ENCODE results near the gene ARHGAP45. TPM values are rescaled to one million over a fixed set of nuclear protein-coding genes. Genes with fewer than 3 reads are reported as not detected.

Gene ARHGAP45
- total RNA-seq, 1 experiment from 2014 or later = 45.3 TPM

- TF ChIP-seq EZH2 (IDR thresholded peaks at IDR 0.05; ENCODE audit: low read length, unreplicated experiment) = no peak
- no peak for TF ChIP-seq EZH2phosphoT487 (IDR thresholded peaks at IDR 0.05; ENCODE audit: borderline replicate concordance, low read length)
- TF ChIP-seq CTCF (conservative IDR thresholded peaks at IDR 0.05; ENCODE audit: low read depth, low read length) = no peak
These were observed 41.5 kb downstream of the ARHGAP45 start for GRCh38 chr19:1108291-1109031.

GRCh38 chr19:1109032-1109551, 42.1 kb downstream of the ARHGAP45 start:
- intact Hi-C loops (cut with micrococcal nuclease) = loop anchor here (10.0 kb wide), 1 partner anchor 66 kb away; the partner anchor contains the start of gene SBNO2
- Histone ChIP-seq H3K27me3 (ENCODE audit: low read length) (no peaks in the 10 kb centered on the region), H3K4me2 (ENCODE audit: low read length) (no peak overlapping the region), H3K79me2 (ENCODE audit: low read length) (peaks cover 6% of the 10 kb centered on the region; the same call in 1 of the 2 replicates), H3K27ac (ENCODE audit: low read length) (no peak overlapping the region), H3K9ac (ENCODE audit: low read length) (no peak overlapping the region), H3K9me2 (replicated peaks; ENCODE audit: low read length) (no peaks in the 10 kb centered on the region), H3K4me1 (ENCODE audit: insufficient read depth, low read length) (0 out of 2 replicates have a peak, but pooled peaks cover 4% of the 10 kb centered on the region), H3K9me3 (ENCODE audit: low read length) (no peaks in the 10 kb centered on the region), H3K36me3 (ENCODE audit: low read depth, low read length) (no peaks in the 10 kb centered on the region; the same call in 1 of the 2 replicates), H3F3A (ENCODE audit: low read length, unreplicated experiment) (peaks cover 4% of the 10 kb centered on the region), H4K20me1 (ENCODE audit: low read length) (peaks cover 3% of the 10 kb centered on the region; the same call in 1 of the 2 replicates), H2AFZ (ENCODE audit: low read length) (no peak overlapping the region), H3K4me3 (ENCODE audit: low read length) (no peak overlapping the region)
- no peak for DNase-seq
- CTCF ChIA-PET = no interaction called here
- no peak for ATAC-seq
- POLR2A ChIA-PET (ENCODE audit: unreplicated experiment) = no interaction called here
- BruUV-seq (replicated peaks) = no TSS peak
- TF ChIP-seq EZH2phosphoT487 (IDR thresholded peaks at IDR 0.05; ENCODE audit: borderline replicate concordance, low read length) (no peak), EZH2 (IDR thresholded peaks at IDR 0.05; ENCODE audit: low read length, unreplicated experiment) (no peak), CTCF (conservative IDR thresholded peaks at IDR 0.05; ENCODE audit: low read depth, low read length) (no peak)

More at GRCh38 chr19:1108291-1109031, 41.5 kb downstream of the ARHGAP45 start:
- Histone ChIP-seq H3K27ac (ENCODE audit: low read length) (no peak overlapping the region), H3K9ac (ENCODE audit: low read length) (no peak overlapping the region), H3K9me2 (replicated peaks; ENCODE audit: low read length) (no peaks in the 10 kb centered on the region), H3K4me1 (ENCODE audit: insufficient read depth, low read length) (peaks cover 5% of the 10 kb centered on the region), H4K20me1 (ENCODE audit: low read length) (peaks cover 3% of the 10 kb centered on the region; the same call in 1 of the 2 replicates), H3K36me3 (ENCODE audit: low read depth, low read length) (no peaks in the 10 kb centered on the region; the same call in 1 of the 2 replicates), H3K4me3 (ENCODE audit: low read length) (no peak overlapping the region), H3K9me3 (ENCODE audit: low read length) (no peaks in the 10 kb centered on the region), H3K4me2 (ENCODE audit: low read length) (no peak overlapping the region), H3K79me2 (ENCODE audit: low read length) (peaks cover 6% of the 10 kb centered on the region; the same call in 1 of the 2 replicates), H3F3A (ENCODE audit: low read length, unreplicated experiment) (peaks cover 4% of the 10 kb centered on the region), H3K27me3 (ENCODE audit: low read length) (no peaks in the 10 kb centered on the region), H2AFZ (ENCODE audit: low read length) (no peak overlapping the region)
- ChIA-PET CTCF (no interaction called here), POLR2A (ENCODE audit: unreplicated experiment) (no interaction called here)
- no TSS peak for BruUV-seq (replicated peaks)
- intact Hi-C loops (cut with micrococcal nuclease) = loop anchor here (10.0 kb wide), 1 partner anchor 66 kb away; the partner anchor contains the start of gene SBNO2
- no peak for DNase-seq
- ATAC-seq = no peak
